RWPE2 (cell line): ENCODE results near the gene LRRC27.

ENCODE experiments used
- ATAC-seq: fragments of 200-7000 bp; cut with Tn5 transposase; 3 replicates; pipeline ENCODE4 v1.9.1; 2021; ENCODE audit warnings: low read depth
- DNase-seq: peaks from one replicate; pipeline ENCODE4 v3.0.0-alpha.2; 2020; ENCODE audit warnings: low spot score
- H3K27ac ChIP-seq: fragments of 450-650 bp; 2 replicates; pipeline ENCODE4 v1.5.1; 2017; ENCODE audit warnings: mild to moderate bottlenecking; ENCODE audit not compliant: poor library complexity, severe bottlenecking
- H3K27me3 ChIP-seq: fragments of 250-450 bp; sonication (Bioruptor Pico); 2 replicates; pipeline ENCODE4 v1.5.1; 2021; ENCODE audit warnings: mild to moderate bottlenecking, moderate library complexity; ENCODE audit not compliant: insufficient read depth, poor library complexity, severe bottlenecking
- H3K36me3 ChIP-seq: fragments of 250-450 bp; sonication (Bioruptor Pico); 2 replicates; pipeline ENCODE4 v1.5.1; 2020; ENCODE audit warnings: low read depth, mild to moderate bottlenecking, moderate library complexity
- H3K4me1 ChIP-seq: fragments of 250-450 bp; sonication (Bioruptor Pico); 2 replicates; pipeline ENCODE4 v1.5.1; 2021; ENCODE audit warnings: mild to moderate bottlenecking, moderate library complexity; ENCODE audit not compliant: insufficient read depth, poor library complexity, severe bottlenecking
- H3K4me3 ChIP-seq: fragments of 250-450 bp; sonication (Bioruptor Pico); 2 replicates; pipeline ENCODE4 v1.5.1; 2021; ENCODE audit warnings: mild to moderate bottlenecking, moderate library complexity; ENCODE audit not compliant: severe bottlenecking
- H3K9me3 ChIP-seq: fragments of 250-450 bp; sonication (Bioruptor Pico); 2 replicates; pipeline ENCODE4 v1.5.1; 2021; ENCODE audit warnings: mild to moderate bottlenecking, moderate library complexity; ENCODE audit not compliant: severe bottlenecking
- CTCF ChIP-seq: fragments of 450-650 bp; IDR thresholded peaks from one replicate; pipeline ENCODE4 v1.5.1; 2017; ENCODE audit warnings: mild to moderate bottlenecking, moderate library complexity; ENCODE audit not compliant: poor library complexity, severe bottlenecking

LRRC27 gene

DNA sequence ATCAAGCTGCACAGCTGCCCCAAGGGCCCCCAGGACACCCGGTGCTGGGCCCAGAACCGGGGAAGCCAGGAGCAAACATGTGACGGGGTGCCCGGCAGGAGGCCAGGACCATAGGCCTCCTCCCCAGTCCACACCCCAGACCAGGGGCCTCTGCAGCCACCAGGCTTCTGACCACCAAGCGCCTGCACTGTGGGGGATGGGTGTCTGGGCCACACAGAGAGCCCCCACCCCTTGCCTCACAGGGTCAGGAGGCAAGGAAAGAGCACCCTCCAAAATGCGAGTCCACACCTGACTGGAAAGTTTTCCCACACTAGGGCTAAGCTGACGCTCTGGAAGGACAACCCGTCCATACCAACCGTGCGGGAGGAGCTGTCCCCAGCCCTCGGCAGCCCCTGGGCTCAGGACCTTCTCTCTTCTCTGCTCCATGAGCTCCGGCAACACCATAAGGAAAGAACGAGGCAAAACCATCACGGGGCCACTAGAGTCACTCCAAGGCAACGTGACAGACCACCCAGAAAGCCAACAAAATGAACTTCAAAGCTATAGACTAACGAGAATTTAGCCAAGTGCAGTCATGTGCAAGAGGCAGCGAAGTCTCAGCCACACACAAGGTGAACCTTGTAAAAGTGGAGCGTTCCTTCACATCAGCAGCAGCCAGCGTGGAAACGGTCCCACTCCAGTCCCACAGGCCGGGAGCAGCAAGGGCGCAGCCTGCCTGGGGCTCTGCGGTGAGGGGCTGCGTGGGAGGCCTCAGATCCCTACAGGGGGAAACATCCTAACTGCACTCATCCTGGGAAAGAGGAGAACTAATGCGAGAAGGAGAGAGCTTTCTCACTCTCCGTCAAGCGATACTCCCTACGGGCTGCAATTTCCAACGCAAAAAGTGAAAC lies 29.3 kb upstream of the LRRC27 start:
- ATAC-seq (no peak), DNase-seq (no peak)
- Histone ChIP-seq H3K4me1 (no peaks in the 10 kb centered on the region), H3K4me3 (no peak overlapping the region), H3K27me3 (peaks cover 15% of the 10 kb centered on the region), H3K36me3 (no peaks in the 10 kb centered on the region), H3K27ac (no peak overlapping the region), H3K9me3 (no peaks in the 10 kb centered on the region)
- TF ChIP-seq CTCF, result no peak

GRCh38 chr10:132303361-132304115 lies 28.5 kb upstream of the LRRC27 start:
- ATAC-seq (no peak), DNase-seq (no peak)
- Histone ChIP-seq H3K27me3 (peaks cover 15% of the 10 kb centered on the region), H3K36me3 (no peaks in the 10 kb centered on the region), H3K9me3 (no peaks in the 10 kb centered on the region), H3K4me3 (no peak overlapping the region), H3K27ac (no peak overlapping the region), H3K4me1 (no peaks in the 10 kb centered on the region)
- no peak for TF ChIP-seq CTCF

DNA sequence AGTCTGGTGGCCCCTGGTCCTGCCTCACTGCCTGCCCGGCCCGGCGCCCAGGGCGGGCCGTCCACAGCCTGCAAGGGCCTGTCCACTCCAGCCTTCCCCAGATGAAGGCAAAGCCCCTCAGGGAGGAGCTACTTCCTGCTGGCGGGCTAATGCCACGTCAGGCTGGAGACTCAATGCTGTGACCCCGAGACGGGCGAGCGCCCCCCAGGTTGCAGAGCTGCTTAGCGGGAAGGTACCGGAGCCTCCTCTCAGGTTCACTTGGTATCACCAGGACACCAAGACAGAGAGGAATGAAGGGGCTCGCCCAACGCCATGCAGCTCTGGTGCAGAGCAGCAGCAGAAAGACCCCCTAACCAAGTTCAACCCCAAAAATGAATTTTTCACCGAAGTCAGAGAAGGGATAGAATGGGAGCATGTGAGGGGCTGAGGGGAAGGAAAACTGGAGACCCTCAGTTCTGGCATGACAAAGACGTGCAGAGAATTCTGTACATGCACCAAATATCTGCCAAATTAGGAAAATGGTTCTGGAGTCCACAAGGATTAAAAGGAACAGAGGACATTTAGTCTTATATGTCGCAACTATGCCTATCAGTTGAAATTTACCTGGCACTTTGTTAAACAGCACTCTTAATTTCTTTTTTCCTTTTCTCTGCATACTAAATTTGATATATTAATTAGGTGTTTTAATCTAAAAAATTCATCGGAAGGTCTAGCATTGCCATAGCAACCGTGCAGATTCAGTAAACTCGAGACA lies 27.1 kb upstream of the LRRC27 start:
- Histone ChIP-seq H3K36me3 (no peaks in the 10 kb centered on the region), H3K4me1 (no peaks in the 10 kb centered on the region), H3K27me3 (peaks cover 15% of the 10 kb centered on the region), H3K9me3 (no peaks in the 10 kb centered on the region), H3K4me3 (no peak overlapping the region), H3K27ac (no peak overlapping the region)
- no peak for TF ChIP-seq CTCF
- ATAC-seq (no peak), DNase-seq (no peak)

DNA sequence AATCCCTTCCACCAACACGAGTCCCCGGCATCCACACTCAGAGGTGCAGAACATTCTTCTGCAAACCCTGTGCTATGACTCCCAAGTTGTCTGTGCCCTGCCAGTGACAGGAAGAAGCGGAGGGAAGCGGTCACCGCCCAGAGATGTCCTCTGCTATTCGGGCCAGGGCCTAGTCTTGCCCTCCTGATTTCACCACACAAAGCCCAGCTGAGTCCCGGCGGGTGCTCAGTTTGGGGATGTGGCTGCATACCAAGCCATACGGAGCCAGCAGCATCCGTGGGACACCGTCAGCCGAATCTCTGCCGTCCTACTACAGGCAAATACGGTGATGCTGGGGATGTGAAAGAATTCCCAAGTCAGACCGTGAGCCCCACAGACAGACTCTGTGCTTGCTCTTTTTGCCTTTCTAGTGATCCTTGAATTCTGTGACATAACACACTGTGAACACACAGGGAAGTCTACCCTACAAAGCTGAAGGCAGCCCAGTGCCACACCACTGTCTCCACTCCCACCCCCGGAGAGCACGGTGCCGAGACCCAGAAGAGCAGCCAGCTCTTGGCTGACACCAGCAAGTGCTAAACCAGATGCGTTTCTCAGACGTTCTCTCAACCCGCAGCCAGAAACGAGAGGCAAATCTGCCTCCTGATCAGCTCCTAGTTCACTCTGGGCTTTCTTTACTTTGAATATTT lies 26.2 kb upstream of the LRRC27 start:
- no peak for ATAC-seq
- no peak for DNase-seq
- H3K4me1 ChIP-seq, result no peaks in the 10 kb centered on the region
- TF ChIP-seq CTCF, result no peak
- no peaks in the 10 kb centered on the region for H3K36me3 ChIP-seq
- H3K9me3 ChIP-seq, result no peaks in the 10 kb centered on the region
- no peak overlapping the region for H3K4me3 ChIP-seq
- H3K27ac ChIP-seq, result no peak overlapping the region
- H3K27me3 ChIP-seq, result peaks cover 15% of the 10 kb centered on the region
